NCI-H226 (cell line): ENCODE data around the gene AGMAT.

ENCODE experiments used
- DNase-seq: peaks from one replicate; pipeline ENCODE4 v3.0.0-alpha.2; 2015

The AGMAT gene

GRCh38 chr1:15584489-15585363, at the start of gene AGMAT:
AGMAT (minus strand) TSS chr1:15585051; CDS start chr1:15584967, 84 bp downstream.
- DNase-seq = no peak

- DNase-seq = no peak
These were observed 49.0 kb upstream of the AGMAT start for GRCh38 chr1:15633756-15634420.

GRCh38 chr1:15628003-15628402, 43.2 kb upstream of the AGMAT start:
- no peak for DNase-seq

DNA sequence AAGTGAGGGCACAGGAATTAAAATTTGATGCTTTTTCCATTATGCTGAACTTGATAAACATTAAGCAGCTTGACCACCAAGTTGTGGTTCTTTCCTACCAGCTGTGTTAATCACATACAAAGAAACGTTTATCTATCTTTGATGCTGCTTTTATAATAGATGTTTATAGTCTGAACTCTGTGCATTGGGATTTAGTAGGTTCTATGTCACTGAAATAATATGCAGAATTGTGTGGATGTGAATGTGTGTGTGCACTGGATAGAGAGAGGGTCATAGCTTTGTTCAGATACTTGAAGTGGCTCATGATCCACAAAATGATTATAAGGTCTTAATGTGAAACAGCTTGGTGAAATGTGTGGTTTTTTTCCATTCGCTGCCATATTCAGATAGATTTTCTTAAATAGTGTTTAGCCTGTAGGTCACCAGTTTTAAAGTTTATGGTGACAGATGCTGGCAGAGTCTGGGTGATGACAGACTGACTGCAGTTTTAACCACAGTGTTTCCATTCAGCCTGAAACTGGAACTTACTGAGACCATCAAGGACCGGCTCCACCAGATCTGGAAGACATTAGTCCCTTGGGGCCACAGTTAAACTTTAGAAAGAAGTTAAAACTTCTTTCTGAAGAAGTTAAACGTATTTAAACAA, 42.6 kb upstream of the AGMAT start:
- no peak for DNase-seq

DNA sequence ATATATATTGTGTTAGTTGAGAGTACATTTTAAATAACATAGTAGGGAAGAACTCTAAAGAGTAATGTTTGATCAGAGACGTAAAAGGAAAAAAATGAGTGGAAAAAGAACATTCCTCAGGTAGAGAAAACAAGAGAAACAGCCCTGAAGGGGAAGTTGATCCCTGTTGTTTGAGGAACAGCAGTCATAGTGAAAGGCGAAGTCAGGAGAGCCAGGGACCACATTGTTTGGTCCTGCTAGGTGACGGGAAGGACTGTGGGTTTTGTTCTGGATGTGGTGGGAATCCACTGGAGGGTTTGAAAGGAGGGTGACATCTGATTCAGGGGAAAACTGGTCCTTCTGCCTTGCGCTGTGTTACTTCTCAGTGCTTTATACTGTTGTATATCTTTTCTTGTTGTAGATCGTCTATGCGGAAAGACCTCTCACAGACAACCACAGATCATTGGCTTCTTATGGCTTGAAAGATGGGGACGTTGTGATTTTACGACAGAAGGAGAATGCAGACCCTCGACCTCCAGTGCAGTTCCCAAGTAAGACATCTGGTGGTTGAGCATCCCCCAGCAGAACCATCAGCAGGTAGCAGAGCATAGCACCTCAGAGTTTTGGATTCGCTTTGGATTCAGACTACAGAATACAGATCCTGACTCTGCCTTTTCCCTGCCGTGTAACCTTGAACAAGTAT, 41.6 kb upstream of the AGMAT start:
- DNase-seq = no peak

DNA sequence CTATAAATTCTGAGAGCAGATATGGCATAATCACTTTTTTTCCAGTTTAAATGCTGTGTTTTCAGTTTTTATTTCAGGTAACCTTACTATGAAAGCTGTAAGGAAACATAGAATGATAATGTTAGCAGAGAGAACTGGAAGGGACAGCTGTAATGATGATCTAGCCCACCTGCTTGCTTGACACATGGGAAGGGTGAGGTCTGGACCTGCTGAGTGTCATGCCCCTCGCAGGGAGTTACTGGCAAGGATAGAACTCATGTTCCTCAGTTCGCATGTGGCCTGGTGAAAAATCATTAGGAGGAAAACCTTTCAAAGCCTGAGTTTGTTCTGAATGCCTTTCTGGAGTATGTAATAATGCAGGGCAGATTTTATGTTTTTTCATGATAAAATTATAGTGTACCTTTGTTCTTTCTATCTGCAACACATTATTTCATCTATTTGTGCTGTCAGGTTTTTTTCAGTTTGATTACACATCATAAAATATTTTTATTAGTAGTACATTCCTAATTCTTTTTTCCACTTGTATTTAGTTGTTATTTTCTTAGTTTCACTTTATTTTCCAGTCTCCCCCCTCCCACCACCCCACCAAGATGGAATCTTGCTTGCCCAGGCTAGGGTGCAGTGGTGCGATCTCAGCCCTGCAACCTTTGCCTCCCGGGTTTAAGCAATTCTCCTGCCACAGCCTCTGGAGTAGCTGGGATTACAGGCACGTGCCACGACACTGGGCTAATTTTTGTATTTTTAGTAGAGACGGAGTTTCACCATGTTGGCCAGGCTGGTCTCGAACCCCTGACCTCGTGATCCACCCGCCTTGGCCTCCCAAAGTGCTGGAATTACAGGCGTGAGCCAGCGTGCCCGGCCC, 40.4 kb upstream of the AGMAT start:
- no peak for DNase-seq

GRCh38 chr1:15624133-15624714, 39.4 kb upstream of the AGMAT start:
- no peak for DNase-seq

GRCh38 chr1:15623435-15623834, 38.6 kb upstream of the AGMAT start:
- no peak for DNase-seq

DNA sequence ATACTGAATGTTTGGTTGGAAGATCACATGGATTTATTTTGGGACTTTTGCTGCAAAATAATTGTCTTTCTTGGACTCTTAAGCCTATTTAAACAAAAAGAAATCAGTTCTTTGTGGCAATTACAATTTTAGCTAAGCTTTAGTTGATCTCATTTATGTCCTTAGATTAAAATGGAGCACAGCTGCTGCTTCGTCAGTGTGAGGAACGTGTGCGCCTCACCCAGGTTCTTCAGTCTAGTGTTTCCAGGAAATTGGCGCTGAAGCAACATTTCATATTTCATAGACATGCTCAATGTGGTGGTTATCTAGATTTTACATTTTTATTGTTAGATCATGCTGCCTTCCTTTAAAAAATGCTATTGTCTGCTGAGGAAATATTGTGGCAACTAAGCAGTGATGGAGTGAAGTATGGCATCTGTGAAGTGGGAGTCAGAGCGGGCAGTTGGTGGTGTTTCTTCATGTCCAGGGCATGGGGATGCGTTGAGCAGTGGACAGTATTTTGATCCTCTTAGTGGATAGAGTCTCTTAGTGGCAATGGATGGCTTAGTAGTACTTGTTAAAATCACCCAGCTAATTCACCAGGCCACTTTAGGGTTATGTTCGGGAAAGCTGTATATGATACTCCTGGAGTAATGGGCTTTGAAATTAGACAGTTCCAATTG, 38.0 kb upstream of the AGMAT start:
- no peak for DNase-seq

- no peak for DNase-seq
These were observed 37.1 kb upstream of the AGMAT start for GRCh38 chr1:15621975-15622374.

DNA sequence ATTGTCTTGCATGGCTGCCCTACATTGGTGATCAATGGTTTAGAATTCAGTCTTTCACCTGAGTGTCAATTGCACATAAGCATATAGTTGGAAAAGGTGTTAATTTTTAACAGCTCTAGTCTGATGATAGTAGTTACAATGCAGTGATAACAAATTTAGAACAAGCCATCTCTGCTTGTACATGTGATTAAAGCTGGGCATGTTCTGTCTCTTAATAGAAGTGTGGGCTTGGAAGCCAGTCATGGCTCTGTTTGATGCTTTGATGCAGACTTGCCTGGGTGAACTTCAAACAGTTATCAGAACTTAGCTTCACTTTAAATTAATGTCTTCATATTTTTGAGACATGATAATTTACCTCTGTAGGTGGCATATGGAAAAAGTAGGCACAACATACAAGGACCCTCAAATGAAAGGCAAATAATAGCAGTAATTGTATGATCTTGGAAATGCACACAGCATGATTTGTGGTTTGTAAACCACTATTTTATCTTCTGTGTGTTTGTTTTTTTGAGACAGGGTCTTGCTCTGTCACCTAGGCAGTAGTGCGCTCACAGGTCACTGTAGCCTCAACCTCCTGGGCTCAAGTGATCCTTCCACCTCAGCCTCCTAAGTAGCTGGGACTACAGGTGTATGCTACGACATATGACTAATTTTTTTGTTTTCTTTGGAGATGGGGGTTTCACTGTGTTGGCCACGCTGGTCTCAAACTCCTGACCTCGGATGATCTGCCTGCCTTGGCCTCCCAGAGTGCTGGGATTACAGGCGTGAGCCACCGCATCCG, 36.2 kb upstream of the AGMAT start:
- DNase-seq = no peak

- DNase-seq = peak; percentile 43
These were observed 35.3 kb upstream of the AGMAT start for GRCh38 chr1:15620155-15620545.

- no peak for DNase-seq
These were observed 34.0 kb upstream of the AGMAT start for GRCh38 chr1:15618655-15619525.

GRCh38 chr1:15618077-15618654, 33.3 kb upstream of the AGMAT start:
- peak; percentile 3 for DNase-seq

- peak; percentile 94 for DNase-seq
These were observed 32.6 kb upstream of the AGMAT start, which contains the start of gene DDI2 for GRCh38 chr1:15617173-15618076. DDI2 (plus strand) TSS chr1:15617458; CDS start chr1:15617671, 213 bp downstream.

- no peak for DNase-seq
These were observed 31.7 kb upstream of the AGMAT start for GRCh38 chr1:15616373-15617172.

DNA sequence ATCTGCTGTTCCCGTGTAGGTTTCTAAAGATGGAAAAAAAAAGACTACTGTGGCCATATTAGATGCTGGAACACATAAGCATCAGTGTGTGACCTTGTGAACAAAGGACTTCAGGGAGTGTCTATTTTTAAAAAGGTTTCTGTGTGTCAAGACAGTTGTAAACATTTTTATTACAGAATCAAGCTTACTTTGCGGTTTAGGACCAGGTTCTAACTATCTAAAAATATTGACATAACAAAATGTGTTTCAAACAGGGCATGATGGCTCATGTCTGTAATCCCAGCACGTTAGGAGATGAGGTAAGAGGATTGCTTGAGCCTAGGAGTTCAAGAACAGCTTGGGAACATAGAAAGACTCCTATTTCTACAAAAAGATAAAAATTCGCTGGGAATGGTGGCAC, 25.3 kb upstream of the AGMAT start:
- DNase-seq = no peak
